C4-2B (cell line): ENCODE results near the gene PITPNC1.
"Not testable (repeated sequence)": the region's sequence is repeated elsewhere in the genome, so short reads cannot be mapped to it uniquely, and the experiment has no call there.

Experiments used
- ZFX ChIP-seq: fragments of 450-650 bp; IDR thresholded peaks from 2 replicates; pipeline ENCODE4 v1.6.1; 2017
- TF ChIP-seq, protein P1 (sequence below): fragments of 450-650 bp; conservative IDR thresholded peaks from 2 replicates; pipeline ENCODE4 v1.5.1; 2017; ENCODE audit warnings: mild to moderate bottlenecking

DNA sequence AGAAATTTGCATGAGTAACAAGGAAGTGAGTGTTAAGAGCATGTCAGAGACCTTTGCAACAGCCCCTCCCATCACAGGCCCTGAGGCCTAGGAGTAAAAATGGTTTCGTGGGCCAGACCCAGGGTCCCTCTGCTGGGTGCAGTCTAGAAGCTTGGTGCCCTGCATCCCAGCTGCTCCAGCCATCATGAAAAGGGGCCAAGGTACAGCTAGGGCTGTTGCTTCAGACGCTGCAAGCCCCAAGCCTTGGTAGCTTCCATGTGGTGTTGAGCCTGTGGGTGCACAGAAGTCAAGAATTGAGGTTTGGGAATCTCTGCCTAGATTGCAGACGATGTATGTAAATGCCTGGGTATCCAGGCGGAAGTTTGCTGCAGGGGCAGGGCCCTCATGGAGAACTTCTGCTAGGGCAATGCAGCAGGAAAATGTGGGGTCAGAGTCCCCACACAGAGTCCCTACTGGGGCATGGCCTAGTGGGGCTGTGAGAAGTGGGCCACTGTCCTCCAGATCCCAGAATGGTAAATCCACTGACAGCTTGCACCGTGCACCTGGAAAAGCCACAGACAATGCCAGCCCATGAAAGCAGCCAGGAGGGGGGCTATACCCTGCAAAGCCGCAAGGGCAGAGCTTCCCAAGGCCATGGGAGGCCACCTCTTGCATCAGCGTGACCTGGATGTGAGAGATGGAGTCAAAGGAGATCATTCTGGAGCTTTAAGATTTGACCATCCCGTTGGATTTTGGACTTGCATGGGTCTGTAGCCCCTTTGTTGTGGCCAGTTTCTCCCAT is 45.5 kb upstream of the PITPNC1 start:
- TF ChIP-seq, protein P1, sequence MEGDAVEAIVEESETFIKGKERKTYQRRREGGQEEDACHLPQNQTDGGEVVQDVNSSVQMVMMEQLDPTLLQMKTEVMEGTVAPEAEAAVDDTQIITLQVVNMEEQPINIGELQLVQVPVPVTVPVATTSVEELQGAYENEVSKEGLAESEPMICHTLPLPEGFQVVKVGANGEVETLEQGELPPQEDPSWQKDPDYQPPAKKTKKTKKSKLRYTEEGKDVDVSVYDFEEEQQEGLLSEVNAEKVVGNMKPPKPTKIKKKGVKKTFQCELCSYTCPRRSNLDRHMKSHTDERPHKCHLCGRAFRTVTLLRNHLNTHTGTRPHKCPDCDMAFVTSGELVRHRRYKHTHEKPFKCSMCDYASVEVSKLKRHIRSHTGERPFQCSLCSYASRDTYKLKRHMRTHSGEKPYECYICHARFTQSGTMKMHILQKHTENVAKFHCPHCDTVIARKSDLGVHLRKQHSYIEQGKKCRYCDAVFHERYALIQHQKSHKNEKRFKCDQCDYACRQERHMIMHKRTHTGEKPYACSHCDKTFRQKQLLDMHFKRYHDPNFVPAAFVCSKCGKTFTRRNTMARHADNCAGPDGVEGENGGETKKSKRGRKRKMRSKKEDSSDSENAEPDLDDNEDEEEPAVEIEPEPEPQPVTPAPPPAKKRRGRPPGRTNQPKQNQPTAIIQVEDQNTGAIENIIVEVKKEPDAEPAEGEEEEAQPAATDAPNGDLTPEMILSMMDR = not testable (repeated sequence)
- TF ChIP-seq ZFX = not testable (repeated sequence)
